K562 (cell line): ENCODE results near the gene PLD1. TPM values are rescaled to one million over a fixed set of nuclear protein-coding genes. Genes with fewer than 3 reads are reported as not detected.

Source experiments
- ATAC-seq: fragments of 200-7000 bp; cut with Tn5 transposase; 3 replicates; pipeline ENCODE4 v1.9.1; 2020; ENCODE audit warnings: moderate library complexity
- BruUV-seq: library from RNA; stranded (reverse); fragments of 400-500 nt; replicated peaks from 2 replicates; lab custom pipeline; 2021; lab: Mats Ljungman, UMichigan
- CTCF ChIA-PET: fragments of 300-600 bp; formaldehyde crosslinking; extraction: SDS; loops from one replicate; lab custom pipeline; 2021; ENCODE audit warnings: low intra/inter-chr PET ratio; lab: Yijun Ruan, JAX
- POLR2A ChIA-PET: fragments of 300-600, 350-650 bp; sonication (Branson Sonifier 250); formaldehyde crosslinking; extraction: SDS; loops from one replicate; lab custom pipeline; 2021; ENCODE audit warnings: antibody characterized with exemption, inconsistent platforms; lab: Yijun Ruan, JAX
- DNase-seq, 4 experiments: peaks; one replicate each; pipeline versions ENCODE4 v3.0.0 to v3.0.0-alpha.2; 2011 to 2018; ENCODE audit warnings: low spot score in 3 of 4, mixed read lengths in 3 of 4; ENCODE audit errors: extremely low read depth in 1 of 4
- FAIRE-seq: peaks from 2 replicates; lab custom pipeline; 2011; peaks lifted over from hg19 to GRCh38; lab: Jason Lieb, UNC
- H2AFZ ChIP-seq: 2 replicates; pipeline ENCODE4 v1.6.0; 2011; ENCODE audit warnings: low read depth, low read length, control low read depth, inconsistent platforms
- H3K27ac ChIP-seq: fragments of 200-600 bp; 3 replicates; pipeline ENCODE4 v1.8.0; 2011; ENCODE audit warnings: low read depth, mild to moderate bottlenecking, control low read depth, inconsistent platforms, low read length, moderate library complexity, mixed read lengths; ENCODE audit errors: extremely low read depth
- H3K27me3 ChIP-seq, 2 experiments: fragments of 300-600 bp in 1 of 2; 2 replicates in 1 of 2; 3 replicates in 1 of 2; pipeline versions ENCODE4 v1.6.0 to v1.8.0; 2011; ENCODE audit warnings: inconsistent platforms in 2 of 2, low read length in 2 of 2, mild to moderate bottlenecking in 1 of 2, mixed read lengths in 1 of 2, moderate library complexity in 1 of 2; ENCODE audit not compliant: control insufficient read depth in 2 of 2, insufficient read depth in 2 of 2
- H3K36me3 ChIP-seq: fragments of 300-600 bp; 3 replicates; pipeline ENCODE4 v1.8.0; 2011; ENCODE audit warnings: mild to moderate bottlenecking, low read length, inconsistent platforms; ENCODE audit not compliant: control insufficient read depth, insufficient read depth
- H3K4me1 ChIP-seq, 2 experiments: fragments of 200-600 bp in 1 of 2; replicated peaks in 1 of 2; 2 replicates in 1 of 2; 3 replicates in 1 of 2; pipeline versions ENCODE4 v1.5.1 to v1.8.0; 2011; ENCODE audit warnings: inconsistent platforms in 2 of 2, low read length in 2 of 2, mild to moderate bottlenecking in 1 of 2, mixed read lengths in 1 of 2, moderate library complexity in 1 of 2; ENCODE audit not compliant: control insufficient read depth in 2 of 2, insufficient read depth in 2 of 2
- H3K4me2 ChIP-seq: 2 replicates; pipeline ENCODE4 v1.6.1; 2011; ENCODE audit warnings: low read length, control low read depth, inconsistent platforms, mixed read lengths; ENCODE audit not compliant: insufficient read depth
- H3K4me3 ChIP-seq: fragments of 200-600 bp; sonication (generic), shearing (Covaris generic); 2 replicates; pipeline ENCODE4 v1.5.1; 2016; ENCODE audit warnings: control low read depth, inconsistent platforms
- H3K79me2 ChIP-seq: fragments of 200-600 bp; 3 replicates; pipeline ENCODE4 v1.8.0; 2011; ENCODE audit warnings: low read length, inconsistent platforms; ENCODE audit not compliant: control insufficient read depth, insufficient read depth
- H3K9ac ChIP-seq, 2 experiments: 2 replicates each; pipeline versions ENCODE4 v1.6.0 to v1.6.1; 2011; ENCODE audit warnings: low read depth in 2 of 2, low read length in 2 of 2, control low read depth in 1 of 2, inconsistent platforms in 1 of 2, mild to moderate bottlenecking in 1 of 2, mixed read lengths in 1 of 2; ENCODE audit not compliant: insufficient read depth in 1 of 2
- H3K9me1 ChIP-seq: one replicate; pipeline ENCODE4 v1.6.0; 2011; ENCODE audit warnings: inconsistent platforms, mild to moderate bottlenecking, low read length, moderate library complexity; ENCODE audit not compliant: control insufficient read depth, insufficient read depth
- H3K9me3 ChIP-seq: replicated peaks from 2 replicates; pipeline ENCODE4 v1.5.1; 2011; ENCODE audit warnings: low read depth, low read length, inconsistent platforms; ENCODE audit not compliant: control insufficient read depth, insufficient read depth
- H4K20me1 ChIP-seq: replicated peaks from 2 replicates; pipeline ENCODE4 v1.6.1; 2011; ENCODE audit warnings: low read length, inconsistent platforms, mixed read lengths; ENCODE audit not compliant: control insufficient read depth, insufficient read depth
- ARHGAP35 ChIP-seq: fragments of 450-650 bp; IDR thresholded peaks from 2 replicates; pipeline ENCODE4 v1.6.1; 2018; ENCODE audit not compliant: partially characterized antibody
- FOXK2 ChIP-seq, 2 experiments: fragments of 450-650 bp; IDR thresholded peaks in 1 of 2; conservative IDR thresholded peaks in 1 of 2; 2 replicates each; pipeline ENCODE4 v1.6.1; 2016; ENCODE audit warnings: low read depth in 2 of 2, mild to moderate bottlenecking in 1 of 2
- MAFG ChIP-seq: fragments of 450-650 bp; conservative IDR thresholded peaks from 2 replicates; pipeline ENCODE4 v1.6.1; 2016; ENCODE audit warnings: missing genetic modification characterization, missing compliant biosample characterization
- PTBP1 ChIP-seq: fragments of 200-400 bp; formaldehyde crosslinking; IDR thresholded peaks from 2 replicates; pipeline ENCODE4 v1.6.1; 2017; ENCODE audit warnings: low read depth, low read length
- SMARCB1 ChIP-seq: IDR thresholded peaks from 2 replicates; pipeline ENCODE4 v1.6.1; 2011; ENCODE audit warnings: improper control_type of control experiment, low read depth; ENCODE audit not compliant: insufficient read length
- SMARCC2 ChIP-seq: fragments of 450-650 bp; IDR thresholded peaks from 2 replicates; pipeline ENCODE4 v1.6.1; 2017; ENCODE audit warnings: antibody characterized with exemption, moderate library complexity, mild to moderate bottlenecking, low read depth
- SPI1 ChIP-seq: IDR thresholded peaks from 2 replicates; pipeline ENCODE4 v1.6.1; 2011; ENCODE audit warnings: low read depth, low read length, control low read depth, borderline replicate concordance
- ZBTB1 ChIP-seq: sonication (generic); formaldehyde crosslinking; IDR thresholded peaks from 2 replicates; pipeline ENCODE4 v1.8.1; 2023; ENCODE audit warnings: missing genetic modification reagents, low read depth, mild to moderate bottlenecking, borderline replicate concordance
- ZNF146 ChIP-seq: IDR thresholded peaks from one replicate; pipeline ENCODE4 v1.6.1; 2018; ENCODE audit warnings: missing compliant biosample characterization; ENCODE audit not compliant: unreplicated experiment
- ZNF197 ChIP-seq: fragments of 200-800 bp; sonication (Bioruptor generic); IDR thresholded peaks from 2 replicates; pipeline ENCODE4 v1.6.1; 2016; ENCODE audit warnings: low read depth, missing genetic modification characterization, missing compliant biosample characterization
- ZNF316 ChIP-seq: fragments of 450-650 bp; IDR thresholded peaks from 2 replicates; pipeline ENCODE4 v1.6.1; 2016
- WGBS: fragments of 100-300 bp; shearing (Covaris generic); methylation state at CpG from one replicate; pipeline ENCODE4 v1.1.6; 2016; ENCODE audit warnings: low coverage, mixed read lengths; ENCODE audit not compliant: insufficient coverage; ENCODE audit errors: missing lambda C conversion rate; 5-methylcytosine and 5-hydroxymethylcytosine counted together
- in situ Hi-C: fragments of 300-500 bp; cut with MboI; formaldehyde crosslinking; loops from 4 replicates; pipeline ENCODE4 v1.15.0; 2018; ENCODE audit warnings: inconsistent platforms, mixed read lengths
- intact Hi-C: fragments of 100-400 bp; cut with micrococcal nuclease; formaldehyde crosslinking; loops from 2 replicates; pipeline ENCODE4 v1.14.2; 2022
- polyA plus RNA-seq, 8 experiments: library from polyadenylated mRNA; depleted of rRNA in 4 of 8; stranded (reverse) in 5 of 8; unstranded in 3 of 8; fragments of >200 nt; fragmentation: Nextera tagmentation in 2 of 8; fragmentation: Illumina TruSeq in 1 of 8; extraction: Ambion mirVana in 2 of 8; extraction: Trizol in 1 of 8; gene quantifications; 2 replicates each; pipeline versions ENCODE4 v1.2.1 to v1.2.3, GENCODE V29; 2011 to 2014; ENCODE audit warnings: inconsistent platforms in 1 of 8, missing spikeins in 1 of 8
- total RNA-seq, 7 experiments: library from RNA; depleted of rRNA in 6 of 7; stranded (reverse); fragments of >200 nt in 6 of 7; fragmentation: Illumina TruSeq in 2 of 7; extraction: Trizol in 2 of 7; gene quantifications; 2 replicates each; pipeline versions ENCODE4 v1.2.1 to v1.2.3, GENCODE V29; 2011 to 2021; ENCODE audit warnings: low replicate concordance in 1 of 7
- TF ChIP-seq, protein P1 (sequence below): fragments of 450-650 bp; IDR thresholded peaks from 2 replicates; pipeline ENCODE4 v1.6.1; 2016; ENCODE audit warnings: borderline replicate concordance
- TF ChIP-seq, protein P2 (sequence below): fragments of 450-650 bp; IDR thresholded peaks from 2 replicates; pipeline ENCODE4 v1.6.1; 2016; ENCODE audit warnings: low read depth, mild to moderate bottlenecking, moderate library complexity
- TF ChIP-seq, protein P3 (sequence below), 2 experiments: fragments of 200-800 bp in 1 of 2; sonication (Bioruptor generic) in 1 of 2; sonication (generic) in 1 of 2; formaldehyde crosslinking in 1 of 2; IDR thresholded peaks in 1 of 2; conservative IDR thresholded peaks in 1 of 2; 2 replicates each; pipeline versions ENCODE4 v1.5.0 to v1.6.1; 2016 to 2020; ENCODE audit warnings: missing compliant biosample characterization in 1 of 2, missing genetic modification characterization in 1 of 2, missing genetic modification reagents in 1 of 2

The PLD1 gene
- total and polyA plus RNA-seq, 9 of the 15 experiments (the other 6 are each of a cell fraction or from before 2014, with no cell fraction given), result 8.4 to 26.1 (median 18.6) TPM

DNA sequence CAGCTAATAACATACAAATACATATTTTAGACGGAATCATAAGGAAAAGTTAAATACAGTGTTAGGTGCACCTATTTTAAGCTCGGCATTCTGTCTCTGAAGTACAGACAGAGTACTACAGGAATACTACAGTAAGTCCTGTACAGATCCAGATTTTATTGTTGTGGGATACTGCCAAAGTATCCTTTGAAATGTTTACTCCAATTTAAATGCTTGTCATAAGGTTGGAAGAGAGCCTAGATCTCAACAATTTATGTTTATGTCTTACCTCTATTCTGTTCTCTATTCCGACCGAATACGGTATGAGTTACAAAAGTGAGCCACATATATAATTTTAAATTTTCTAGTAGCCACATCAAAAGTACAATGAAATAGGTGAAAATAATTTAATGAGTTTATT, 25.3 kb downstream of the PLD1 start:
- no peaks in the 10 kb centered on the region for H4K20me1 ChIP-seq
- H3K4me3 ChIP-seq, result no peak overlapping the region
- intact Hi-C loops (no loop called here), in situ Hi-C loops (no loop called here)
- H3K4me1 ChIP-seq, result peaks cover 0 to 7% of the 10 kb centered on the region in 2 experiments; a peak in 2 of 5 replicates
- DNase-seq (no peak), ATAC-seq (no peak), FAIRE-seq (no peak)
- H3K27me3 ChIP-seq, result no peaks in the 10 kb centered on the region
- CTCF ChIA-PET, result no interaction called here
- 89% methylated on average over 5 of the region's 5 CpGs for WGBS
- no peaks in the 10 kb centered on the region for H3K9me3 ChIP-seq
- H3K36me3 ChIP-seq, result peaks cover 6% of the 10 kb centered on the region; the same call in 1 of the 3 replicates
- TF ChIP-seq, protein P1, sequence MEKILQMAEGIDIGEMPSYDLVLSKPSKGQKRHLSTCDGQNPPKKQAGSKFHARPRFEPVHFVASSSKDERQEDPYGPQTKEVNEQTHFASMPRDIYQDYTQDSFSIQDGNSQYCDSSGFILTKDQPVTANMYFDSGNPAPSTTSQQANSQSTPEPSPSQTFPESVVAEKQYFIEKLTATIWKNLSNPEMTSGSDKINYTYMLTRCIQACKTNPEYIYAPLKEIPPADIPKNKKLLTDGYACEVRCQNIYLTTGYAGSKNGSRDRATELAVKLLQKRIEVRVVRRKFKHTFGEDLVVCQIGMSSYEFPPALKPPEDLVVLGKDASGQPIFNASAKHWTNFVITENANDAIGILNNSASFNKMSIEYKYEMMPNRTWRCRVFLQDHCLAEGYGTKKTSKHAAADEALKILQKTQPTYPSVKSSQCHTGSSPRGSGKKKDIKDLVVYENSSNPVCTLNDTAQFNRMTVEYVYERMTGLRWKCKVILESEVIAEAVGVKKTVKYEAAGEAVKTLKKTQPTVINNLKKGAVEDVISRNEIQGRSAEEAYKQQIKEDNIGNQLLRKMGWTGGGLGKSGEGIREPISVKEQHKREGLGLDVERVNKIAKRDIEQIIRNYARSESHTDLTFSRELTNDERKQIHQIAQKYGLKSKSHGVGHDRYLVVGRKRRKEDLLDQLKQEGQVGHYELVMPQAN, result no peak
- TF ChIP-seq SPI1 (no peak), ZNF197 (CRISPR knock-in tag) (no peak), SMARCB1 (no peak), MAFG (tag) (no peak), ZBTB1 (CRISPR knock-in tag) (no peak), PTBP1 (no peak), SMARCC2 (no peak), ARHGAP35 (no peak), ZNF316 (no peak), FOXK2 (conservative IDR thresholded peaks at IDR 0.05 in 1 of 2, IDR thresholded peaks at IDR 0.05 in 1 of 2; ENCODE audit: low read depth in 2 of 2) (no peak), ZNF146 (CRISPR knock-in tag) (no peak)
- TF ChIP-seq, protein P2, sequence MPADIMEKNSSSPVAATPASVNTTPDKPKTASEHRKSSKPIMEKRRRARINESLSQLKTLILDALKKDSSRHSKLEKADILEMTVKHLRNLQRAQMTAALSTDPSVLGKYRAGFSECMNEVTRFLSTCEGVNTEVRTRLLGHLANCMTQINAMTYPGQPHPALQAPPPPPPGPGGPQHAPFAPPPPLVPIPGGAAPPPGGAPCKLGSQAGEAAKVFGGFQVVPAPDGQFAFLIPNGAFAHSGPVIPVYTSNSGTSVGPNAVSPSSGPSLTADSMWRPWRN, result no peak
- TF ChIP-seq, protein P3, sequence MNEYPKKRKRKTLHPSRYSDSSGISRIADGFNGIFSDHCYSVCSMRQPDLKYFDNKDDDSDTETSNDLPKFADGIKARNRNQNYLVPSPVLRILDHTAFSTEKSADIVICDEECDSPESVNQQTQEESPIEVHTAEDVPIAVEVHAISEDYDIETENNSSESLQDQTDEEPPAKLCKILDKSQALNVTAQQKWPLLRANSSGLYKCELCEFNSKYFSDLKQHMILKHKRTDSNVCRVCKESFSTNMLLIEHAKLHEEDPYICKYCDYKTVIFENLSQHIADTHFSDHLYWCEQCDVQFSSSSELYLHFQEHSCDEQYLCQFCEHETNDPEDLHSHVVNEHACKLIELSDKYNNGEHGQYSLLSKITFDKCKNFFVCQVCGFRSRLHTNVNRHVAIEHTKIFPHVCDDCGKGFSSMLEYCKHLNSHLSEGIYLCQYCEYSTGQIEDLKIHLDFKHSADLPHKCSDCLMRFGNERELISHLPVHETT (CRISPR knock-in tag; conservative IDR thresholded peaks at IDR 0.05 in 1 of 2, IDR thresholded peaks at IDR 0.05 in 1 of 2), result no peak
- H3K4me2 ChIP-seq, result no peak overlapping the region
- no peak overlapping the region for H3K27ac ChIP-seq
- no peak overlapping the region for H2AFZ ChIP-seq
- no peaks in the 10 kb centered on the region; the same call in 2 of the 3 replicates for H3K79me2 ChIP-seq
- H3K9me1 ChIP-seq, result no peaks in the 10 kb centered on the region
- BruUV-seq, result no TSS peak
- POLR2A ChIA-PET, result interaction anchor here (1.0 to 1.4 kb wide), 2 partner anchors 13 to 497 kb away, joined by 3 to 7 read pairs; no protein-coding TSS in a partner anchor
- H3K9ac ChIP-seq, result no peak overlapping the region
